Erythroblast (primary cell): ENCODE data around the gene HNRNPDL.

ENCODE experiments used
- GATA1 ChIP-seq: IDR thresholded peaks from 2 replicates; pipeline ENCODE4 v1.6.1; 2011; ENCODE audit warnings: low read depth, mild to moderate bottlenecking, control low read depth, low read length, moderate library complexity
- POLR2A ChIP-seq: IDR thresholded peaks from 2 replicates; pipeline ENCODE4 v1.6.1; 2011; ENCODE audit warnings: mild to moderate bottlenecking, low read length

GRCh38 chr4:82479562-82479961 lies 49.3 kb upstream of the HNRNPDL start:
- no peak for TF ChIP-seq POLR2A
- TF ChIP-seq GATA1: no peak
